Neutrophil (primary cell): ENCODE results near the gene MINDY3.

Source experiments
- H3K27ac ChIP-seq: fragments of 200-600 bp; sonication (generic); 2 replicates; pipeline ENCODE4 v1.5.1; 2016; ENCODE audit warnings: mild to moderate bottlenecking, moderate library complexity
- H3K27me3 ChIP-seq: fragments of 200-600 bp; sonication (generic); 2 replicates; pipeline ENCODE4 v1.6.0; 2016; ENCODE audit warnings: mild to moderate bottlenecking
- H3K36me3 ChIP-seq: fragments of 200-600 bp; sonication (generic); 2 replicates; pipeline ENCODE4 v1.5.1; 2017
- H3K4me1 ChIP-seq, 2 experiments: fragments of 200-600 bp in 1 of 2; sonication (generic) in 1 of 2; 1 replicate in 1 of 2; 2 replicates in 1 of 2; pipeline versions ENCODE4 v1.5.1 to v1.6.1; 2013 to 2016; ENCODE audit warnings: low read depth in 1 of 2, low read length in 1 of 2, mild to moderate bottlenecking in 1 of 2, moderate library complexity in 1 of 2; ENCODE audit not compliant: control insufficient read depth in 1 of 2, insufficient read depth in 1 of 2
- H3K4me3 ChIP-seq, 2 experiments: fragments of 200-600 bp in 1 of 2; sonication (generic) in 1 of 2; 1 replicate in 1 of 2; 2 replicates in 1 of 2; pipeline ENCODE4 v1.5.1; 2013 to 2016; ENCODE audit warnings: low read depth in 1 of 2, low read length in 1 of 2, mild to moderate bottlenecking in 1 of 2, moderate library complexity in 1 of 2
- H3K9me3 ChIP-seq: fragments of 200-600 bp; sonication (generic); 2 replicates; pipeline ENCODE4 v1.5.1; 2016
- TF ChIP-seq, protein P1 (sequence below): fragments of 200-600 bp; sonication (generic); IDR thresholded peaks from 2 replicates; pipeline ENCODE4 v1.5.1; 2016; ENCODE audit warnings: antibody characterized with exemption

MINDY3 gene

GRCh38 chr10:15745751-15746150 is 114.6 kb downstream of the MINDY3 start:
- no peaks in the 10 kb centered on the region for H3K4me1 ChIP-seq
- no peak overlapping the region for H3K27ac ChIP-seq
- TF ChIP-seq, protein P1, sequence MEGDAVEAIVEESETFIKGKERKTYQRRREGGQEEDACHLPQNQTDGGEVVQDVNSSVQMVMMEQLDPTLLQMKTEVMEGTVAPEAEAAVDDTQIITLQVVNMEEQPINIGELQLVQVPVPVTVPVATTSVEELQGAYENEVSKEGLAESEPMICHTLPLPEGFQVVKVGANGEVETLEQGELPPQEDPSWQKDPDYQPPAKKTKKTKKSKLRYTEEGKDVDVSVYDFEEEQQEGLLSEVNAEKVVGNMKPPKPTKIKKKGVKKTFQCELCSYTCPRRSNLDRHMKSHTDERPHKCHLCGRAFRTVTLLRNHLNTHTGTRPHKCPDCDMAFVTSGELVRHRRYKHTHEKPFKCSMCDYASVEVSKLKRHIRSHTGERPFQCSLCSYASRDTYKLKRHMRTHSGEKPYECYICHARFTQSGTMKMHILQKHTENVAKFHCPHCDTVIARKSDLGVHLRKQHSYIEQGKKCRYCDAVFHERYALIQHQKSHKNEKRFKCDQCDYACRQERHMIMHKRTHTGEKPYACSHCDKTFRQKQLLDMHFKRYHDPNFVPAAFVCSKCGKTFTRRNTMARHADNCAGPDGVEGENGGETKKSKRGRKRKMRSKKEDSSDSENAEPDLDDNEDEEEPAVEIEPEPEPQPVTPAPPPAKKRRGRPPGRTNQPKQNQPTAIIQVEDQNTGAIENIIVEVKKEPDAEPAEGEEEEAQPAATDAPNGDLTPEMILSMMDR: no peak
- H3K27me3 ChIP-seq: peaks cover 35% of the 10 kb centered on the region
- no peaks in the 10 kb centered on the region for H3K36me3 ChIP-seq
- H3K9me3 ChIP-seq: no peaks in the 10 kb centered on the region
- H3K4me3 ChIP-seq: no peak overlapping the region

DNA sequence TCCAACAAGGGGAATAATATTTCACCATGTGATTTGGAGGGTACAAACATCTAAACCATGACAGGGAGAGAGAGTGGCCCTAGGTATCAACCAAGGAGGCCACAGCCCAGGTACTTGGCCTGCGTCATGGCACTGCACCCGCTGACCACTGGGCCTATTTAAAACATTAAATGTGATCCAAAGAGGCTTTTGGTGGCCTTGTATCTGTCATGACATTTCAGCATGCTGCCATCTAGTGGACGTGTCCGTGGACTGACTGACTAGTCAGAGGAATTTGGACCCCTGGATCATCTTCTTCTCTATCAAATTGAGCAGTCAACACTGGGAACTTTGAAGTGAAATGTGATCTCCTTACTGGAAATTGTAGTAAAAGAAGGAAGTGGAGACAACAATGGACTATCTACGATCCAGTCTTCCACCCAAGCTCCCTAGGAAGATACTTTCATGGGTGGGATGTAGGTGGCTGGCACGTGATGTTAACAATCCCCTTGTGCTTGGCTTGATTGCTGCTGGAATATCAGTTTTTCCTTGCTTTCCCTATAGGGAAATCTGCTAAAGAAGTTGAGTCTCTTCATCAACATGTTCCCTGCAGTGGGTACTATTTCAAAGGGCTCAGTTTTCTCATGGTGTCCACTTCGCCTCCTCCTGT is 116.0 kb downstream of the MINDY3 start:
- no peaks in the 10 kb centered on the region for H3K4me1 ChIP-seq
- no peak overlapping the region for H3K27ac ChIP-seq
- H3K4me3 ChIP-seq: no peak overlapping the region
- no peaks in the 10 kb centered on the region for H3K9me3 ChIP-seq
- H3K36me3 ChIP-seq: no peaks in the 10 kb centered on the region
- H3K27me3 ChIP-seq: peaks cover 35% of the 10 kb centered on the region
- TF ChIP-seq, protein P1: no peak

DNA sequence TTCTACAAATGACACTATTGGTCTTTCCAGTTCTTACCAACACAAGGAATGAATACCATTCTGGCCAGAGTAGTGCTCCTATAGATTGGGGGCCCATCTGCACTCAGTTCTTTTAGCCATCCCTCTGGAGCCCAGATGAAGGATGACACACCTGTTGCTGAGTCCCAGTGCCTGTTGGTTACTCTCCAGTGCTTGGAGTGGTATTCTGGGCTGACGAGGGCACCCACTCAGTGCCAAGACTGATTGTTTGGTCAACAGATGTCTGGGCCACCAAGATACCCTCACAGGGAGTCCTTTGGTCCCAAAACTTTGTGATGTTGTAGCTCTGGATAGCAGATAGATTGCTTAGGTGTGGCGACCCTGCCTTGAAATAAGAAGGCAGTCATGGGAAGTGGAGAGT is 116.9 kb downstream of the MINDY3 start:
- H3K27me3 ChIP-seq: peaks cover 34% of the 10 kb centered on the region
- no peaks in the 10 kb centered on the region for H3K4me1 ChIP-seq
- H3K9me3 ChIP-seq: no peaks in the 10 kb centered on the region
- no peak overlapping the region for H3K27ac ChIP-seq
- no peaks in the 10 kb centered on the region for H3K36me3 ChIP-seq
- no peak overlapping the region for H3K4me3 ChIP-seq
- TF ChIP-seq, protein P1: no peak

- no peaks in the 10 kb centered on the region for H3K9me3 ChIP-seq
- H3K4me3 ChIP-seq: no peak overlapping the region
- no peaks in the 10 kb centered on the region for H3K36me3 ChIP-seq
- H3K27ac ChIP-seq: no peak overlapping the region
- TF ChIP-seq, protein P1: no peak
- H3K4me1 ChIP-seq: no peaks in the 10 kb centered on the region
- H3K27me3 ChIP-seq: peaks cover 28% of the 10 kb centered on the region
Observed at GRCh38 chr10:15742836-15743235, 117.5 kb downstream of the MINDY3 start.

- TF ChIP-seq, protein P1: no peak
- Histone ChIP-seq H3K36me3 (no peaks in the 10 kb centered on the region), H3K9me3 (no peaks in the 10 kb centered on the region), H3K27ac (no peak overlapping the region), H3K27me3 (peaks cover 21% of the 10 kb centered on the region), H3K4me1 (no peaks in the 10 kb centered on the region), H3K4me3 (no peak overlapping the region)
Observed at GRCh38 chr10:15742102-15742501, 118.2 kb downstream of the MINDY3 start.
